GM12801 (cell line): ENCODE measurements around the gene NDUFAF2.

Source experiments
- TF ChIP-seq, protein P1 (sequence below): IDR thresholded peaks from one replicate; pipeline ENCODE4 v1.5.1; 2011; ENCODE audit warnings: control low read depth; ENCODE audit not compliant: insufficient read length; ENCODE audit errors: extremely low read depth

The NDUFAF2 gene

GRCh38 chr5:61141801-61142200 is 196.8 kb downstream of the NDUFAF2 start:
- TF ChIP-seq, protein P1, sequence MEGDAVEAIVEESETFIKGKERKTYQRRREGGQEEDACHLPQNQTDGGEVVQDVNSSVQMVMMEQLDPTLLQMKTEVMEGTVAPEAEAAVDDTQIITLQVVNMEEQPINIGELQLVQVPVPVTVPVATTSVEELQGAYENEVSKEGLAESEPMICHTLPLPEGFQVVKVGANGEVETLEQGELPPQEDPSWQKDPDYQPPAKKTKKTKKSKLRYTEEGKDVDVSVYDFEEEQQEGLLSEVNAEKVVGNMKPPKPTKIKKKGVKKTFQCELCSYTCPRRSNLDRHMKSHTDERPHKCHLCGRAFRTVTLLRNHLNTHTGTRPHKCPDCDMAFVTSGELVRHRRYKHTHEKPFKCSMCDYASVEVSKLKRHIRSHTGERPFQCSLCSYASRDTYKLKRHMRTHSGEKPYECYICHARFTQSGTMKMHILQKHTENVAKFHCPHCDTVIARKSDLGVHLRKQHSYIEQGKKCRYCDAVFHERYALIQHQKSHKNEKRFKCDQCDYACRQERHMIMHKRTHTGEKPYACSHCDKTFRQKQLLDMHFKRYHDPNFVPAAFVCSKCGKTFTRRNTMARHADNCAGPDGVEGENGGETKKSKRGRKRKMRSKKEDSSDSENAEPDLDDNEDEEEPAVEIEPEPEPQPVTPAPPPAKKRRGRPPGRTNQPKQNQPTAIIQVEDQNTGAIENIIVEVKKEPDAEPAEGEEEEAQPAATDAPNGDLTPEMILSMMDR, result no peak

GRCh38 chr5:61142391-61142790 is 197.4 kb downstream of the NDUFAF2 start:
- TF ChIP-seq, protein P1, result no peak

- TF ChIP-seq, protein P1, result no peak
These were observed 197.8 kb downstream of the NDUFAF2 start for GRCh38 chr5:61142811-61143210.

GRCh38 chr5:61148515-61148914 is 203.5 kb downstream of the NDUFAF2 start:
- TF ChIP-seq, protein P1, result no peak

- TF ChIP-seq, protein P1, result no peak
These were observed 206.9 kb downstream of the NDUFAF2 start for GRCh38 chr5:61151893-61152292.

- TF ChIP-seq, protein P1, result no peak
These were observed 214.1 kb downstream of the NDUFAF2 start for GRCh38 chr5:61159070-61159469.

DNA sequence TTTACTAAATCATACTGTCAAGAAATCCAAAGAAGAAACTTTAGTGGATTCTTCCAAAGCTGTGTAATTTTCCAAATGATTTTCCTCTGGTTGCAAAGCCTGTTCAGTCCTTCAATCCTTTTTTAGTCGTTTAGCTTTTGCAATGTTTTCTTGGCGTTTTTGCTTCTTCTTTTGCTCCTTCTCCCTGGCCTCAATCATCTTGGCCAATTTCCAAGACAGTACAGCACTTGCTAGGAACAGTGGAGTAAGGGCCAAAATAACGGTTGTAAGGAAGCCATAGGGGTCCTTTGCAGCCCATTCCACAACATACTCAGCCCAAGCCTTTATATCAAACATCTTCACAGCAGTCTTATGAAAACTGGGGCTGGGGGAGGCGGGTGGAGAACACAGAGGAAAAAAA is 214.8 kb downstream of the NDUFAF2 start:
- TF ChIP-seq, protein P1, result no peak

DNA sequence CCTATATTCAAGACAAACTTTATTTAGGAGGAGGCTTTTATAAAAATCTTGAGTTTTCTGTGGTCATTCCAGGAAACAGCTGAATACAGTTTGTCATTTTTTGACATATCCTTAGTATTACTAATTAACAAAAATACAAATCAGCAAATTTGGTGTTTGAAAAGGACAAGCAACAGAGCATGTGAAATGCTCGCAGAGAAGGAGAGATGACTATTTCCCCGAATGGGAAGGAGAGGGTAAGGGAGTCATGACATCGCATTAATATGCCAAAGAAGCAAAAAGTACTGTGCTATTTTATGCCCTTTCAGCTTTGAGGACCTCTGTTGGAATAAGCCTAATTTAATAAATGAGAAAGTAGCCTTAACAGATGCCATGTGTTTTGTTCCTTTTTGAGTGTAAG is 215.5 kb downstream of the NDUFAF2 start:
- TF ChIP-seq, protein P1, result no peak
